PFSK-1 (cell line): ENCODE data around the gene RFNG.

ENCODE experiments used
- FOXP2 ChIP-seq: optimal IDR thresholded peaks from 2 replicates; pipeline ENCODE3; 2011; ENCODE audit warnings: borderline replicate concordance, control low read depth, inconsistent platforms; ENCODE audit not compliant: insufficient read depth; ENCODE audit errors: extremely low read length, extremely low read depth
- POLR2AphosphoS5 ChIP-seq: IDR thresholded peaks from 2 replicates; pipeline ENCODE4 v1.6.1; 2012; ENCODE audit warnings: low read depth, mild to moderate bottlenecking, control low read depth, low read length, moderate library complexity
- REST ChIP-seq, 2 experiments: IDR thresholded peaks; 2 replicates each; pipeline versions ENCODE4 v1.6.1 to v1.8.0; 2011 to 2012; ENCODE audit warnings: low read depth in 2 of 2, low read length in 2 of 2, control low read depth in 1 of 2, inconsistent platforms in 1 of 2, mild to moderate bottlenecking in 1 of 2, moderate library complexity in 1 of 2; ENCODE audit not compliant: insufficient read depth in 1 of 2
- SIN3A ChIP-seq: IDR thresholded peaks from 2 replicates; pipeline ENCODE4 v1.6.1; 2012; ENCODE audit warnings: mild to moderate bottlenecking, low read length, moderate library complexity, borderline replicate concordance; ENCODE audit not compliant: insufficient read depth
- TAF1 ChIP-seq: IDR thresholded peaks from 2 replicates; pipeline ENCODE4 v1.6.1; 2012; ENCODE audit warnings: low read length, control low read depth, borderline replicate concordance; ENCODE audit not compliant: insufficient read depth

The RFNG gene

GRCh38 chr17:82050761-82051641 lies 610 bp downstream of the RFNG start:
- TF ChIP-seq FOXP2 (no peak), REST (IDR thresholded peaks at IDR 0.05; ENCODE audit: insufficient read depth in 1 of 2, low read depth in 2 of 2, low read length in 2 of 2) (no peak), SIN3A (no peak), TAF1 (no peak), POLR2AphosphoS5 (no peak)

GRCh38 chr17:82050152-82050760 lies 1.4 kb downstream of the RFNG start:
- TF ChIP-seq REST (IDR thresholded peaks at IDR 0.05; ENCODE audit: insufficient read depth in 1 of 2, low read depth in 2 of 2, low read length in 2 of 2) = no peak
- TF ChIP-seq TAF1 = no peak
- no peak for TF ChIP-seq POLR2AphosphoS5

GRCh38 chr17:82049521-82049971 lies 2.1 kb downstream of the RFNG start:
- no peak for TF ChIP-seq FOXP2

GRCh38 chr17:82049106-82049505 lies 2.5 kb downstream of the RFNG start:
- TF ChIP-seq SIN3A (no peak), FOXP2 (no peak), POLR2AphosphoS5 (no peak), REST (IDR thresholded peaks at IDR 0.05; ENCODE audit: insufficient read depth in 1 of 2, low read depth in 2 of 2, low read length in 2 of 2) (no peak), TAF1 (no peak)

GRCh38 chr17:82048571-82048971 lies 3.0 kb downstream of the RFNG start:
- no peak for TF ChIP-seq POLR2AphosphoS5
- TF ChIP-seq REST (IDR thresholded peaks at IDR 0.05; ENCODE audit: insufficient read depth in 1 of 2, low read depth in 2 of 2, low read length in 2 of 2) = no peak
- no peak for TF ChIP-seq TAF1
